ENCODE data around the gene TPRG1.

- no peak for TF ChIP-seq CTCF (IDR thresholded peaks at IDR 0.05)
- TF ChIP-seq EZH2 (IDR thresholded peaks at IDR 0.05; ENCODE audit: borderline replicate concordance, insufficient read depth, low read depth, low read length, poor library complexity, severe bottlenecking) = no peak
Observed at GRCh38 chr3:189317911-189318310, 146.1 kb downstream of the TPRG1 start.

Measured in B cell (primary cell).